ENCODE results near the gene LYZL6. TPM values are rescaled to one million over a fixed set of nuclear protein-coding genes. Genes with fewer than 3 reads are reported as not detected.
A peak's percentile ranks its signal among the peaks of the same experiment; 100 is the strongest.
"Not testable (repeated sequence)": the region's sequence is repeated elsewhere in the genome, so short reads cannot be mapped to it uniquely, and the experiment has no call there.

Gene LYZL6
- total RNA-seq, 1 donor from 2014 or later: not detected

DNA sequence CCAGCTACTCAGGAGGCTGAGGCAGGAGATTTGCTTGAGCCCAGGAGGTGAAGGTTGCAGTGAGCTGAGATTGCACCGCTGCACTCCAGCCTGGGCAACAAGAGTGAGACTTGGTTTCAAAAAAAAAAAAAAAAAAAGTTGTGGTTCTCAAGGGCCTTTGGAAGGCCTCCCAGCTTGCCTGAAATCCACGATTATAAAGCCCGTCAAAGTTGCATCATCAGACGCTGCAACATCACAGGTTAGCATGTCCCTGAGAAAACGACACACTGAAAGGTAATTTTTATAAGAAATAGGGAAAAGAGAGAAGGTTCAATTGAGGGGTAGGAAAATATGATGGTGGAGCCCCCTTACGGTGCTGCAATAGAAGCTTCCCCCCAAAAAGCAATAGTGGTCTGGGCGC is 4.6 kb upstream of the LYZL6 start:
- DNase-seq (ENCODE audit: low read depth): no peak
- no peak overlapping the region for H3K4me3 ChIP-seq (ENCODE audit: low read depth, low read length)
- no peak for TF ChIP-seq CTCF (conservative IDR thresholded peaks at IDR 0.05; ENCODE audit: low read depth, low read length)

- H3K4me3 ChIP-seq (ENCODE audit: low read depth, low read length): peak overlapping the region; percentile 41
- peak; percentile 83 for TF ChIP-seq CTCF (conservative IDR thresholded peaks at IDR 0.05; ENCODE audit: low read depth, low read length)
- DNase-seq (ENCODE audit: low read depth): no peak
Measured at GRCh38 chr17:35947156-35947585, 3.7 kb upstream of the LYZL6 start.

DNA sequence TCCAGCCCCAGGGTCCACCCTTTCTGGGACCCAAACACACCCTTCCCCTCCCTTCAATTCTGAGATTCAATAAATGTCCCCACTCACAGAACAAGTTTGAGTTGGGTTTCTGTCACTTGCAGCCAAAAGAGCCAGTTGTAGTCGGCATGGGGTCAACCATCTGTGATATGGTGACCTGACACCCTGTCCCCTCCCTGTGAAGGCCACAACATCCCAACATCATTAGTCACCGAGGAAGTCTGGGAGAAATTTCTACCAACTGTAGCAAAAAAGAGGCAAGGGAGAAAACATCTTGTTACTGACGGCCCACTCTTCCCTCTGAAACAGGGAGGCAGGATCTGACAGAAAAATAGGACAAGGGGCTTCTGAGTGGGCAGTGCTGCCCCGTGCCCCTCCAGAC is 638 bp upstream of the LYZL6 start:
- H3K4me3 ChIP-seq (ENCODE audit: low read depth, low read length): no peak overlapping the region
- TF ChIP-seq CTCF (conservative IDR thresholded peaks at IDR 0.05; ENCODE audit: low read depth, low read length): no peak
- no peak for DNase-seq (ENCODE audit: low read depth)

GRCh38 chr17:35942588-35943186 is 826 bp downstream of the LYZL6 start:
- no peak overlapping the region for H3K4me3 ChIP-seq (ENCODE audit: low read depth, low read length)
- DNase-seq (ENCODE audit: low read depth): no peak
- no peak for TF ChIP-seq CTCF (conservative IDR thresholded peaks at IDR 0.05; ENCODE audit: low read depth, low read length)

DNA sequence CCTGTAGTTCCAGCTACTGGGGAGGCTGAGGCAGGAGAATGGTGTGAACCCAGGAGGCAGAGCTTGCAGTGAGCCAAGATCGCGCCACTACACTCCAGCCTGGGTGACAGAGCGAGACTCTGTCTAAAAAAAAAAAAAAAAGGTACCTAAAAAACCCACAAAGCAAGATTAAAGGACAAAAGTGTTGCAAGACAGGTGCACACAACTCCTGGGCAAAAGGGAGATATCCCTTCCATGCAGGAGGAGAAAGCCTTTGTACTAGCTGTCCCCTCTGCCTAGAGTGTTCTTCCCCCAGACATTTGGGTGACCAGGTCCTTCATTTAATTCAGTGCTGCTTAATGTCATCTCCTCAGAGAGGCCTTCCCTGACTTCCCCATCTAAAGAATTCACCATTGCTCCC is 5.0 kb downstream of the LYZL6 start:
- not testable (repeated sequence) for DNase-seq (ENCODE audit: low read depth)

DNA sequence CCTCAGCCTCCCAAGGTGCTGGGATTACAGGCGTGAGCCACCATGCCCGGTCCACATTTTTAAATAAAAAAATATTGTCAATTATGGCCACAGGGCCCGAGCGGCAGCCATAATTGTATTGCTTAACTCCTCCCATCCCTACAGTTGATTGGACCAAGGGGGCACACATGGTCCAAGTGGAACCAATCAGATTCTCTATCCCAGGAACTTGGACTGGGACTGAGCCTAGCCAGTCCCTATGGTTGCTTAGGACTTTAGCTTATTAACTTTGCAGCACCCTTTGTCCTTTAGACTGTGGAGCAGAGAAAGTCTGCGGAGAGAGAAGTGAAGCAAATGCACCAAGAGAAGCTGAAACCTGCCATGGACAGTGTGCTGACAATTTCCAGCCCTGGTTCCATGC is 7.5 kb downstream of the LYZL6 start:
- H3K4me3 ChIP-seq (ENCODE audit: low read depth, low read length): no peak overlapping the region
- DNase-seq (ENCODE audit: low read depth): no peak
- no peak for TF ChIP-seq CTCF (conservative IDR thresholded peaks at IDR 0.05; ENCODE audit: low read depth, low read length)

More for the DNA sequence above, 5.0 kb downstream of the LYZL6 start:
- H3K4me3 ChIP-seq (ENCODE audit: low read depth, low read length): not testable (repeated sequence)

DNA sequence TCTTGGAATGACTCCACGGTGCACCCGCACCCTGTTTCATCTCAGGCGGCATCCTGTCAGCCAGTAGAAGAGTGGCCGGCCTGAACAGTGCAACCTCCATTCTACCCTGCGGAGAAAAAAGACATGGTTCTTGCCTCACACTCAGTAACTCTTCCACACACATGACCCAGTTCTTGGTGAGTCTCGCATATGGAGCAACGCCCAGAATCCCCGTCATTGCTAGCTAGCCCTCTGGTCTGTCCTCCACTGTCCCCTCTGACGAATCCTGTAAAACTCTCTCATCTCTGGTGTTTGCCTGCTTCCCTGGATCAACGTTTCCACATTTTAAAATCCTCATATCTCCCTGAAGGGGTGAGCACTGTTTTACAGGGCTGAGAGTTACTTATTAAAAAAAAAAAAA is 8.8 kb downstream of the LYZL6 start:
- DNase-seq (ENCODE audit: low read depth): no peak
- no peak overlapping the region for H3K4me3 ChIP-seq (ENCODE audit: low read depth, low read length)
- no peak for TF ChIP-seq CTCF (conservative IDR thresholded peaks at IDR 0.05; ENCODE audit: low read depth, low read length)

All from epithelial cell of proximal tubule (primary cell).